Panc1 (cell line): Measurements from ENCODE around the gene LBR.

Experiments
- POLR2AphosphoS5 ChIP-seq: IDR thresholded peaks from 2 replicates; pipeline ENCODE4 v1.6.1; 2012; ENCODE audit warnings: mild to moderate bottlenecking, low read depth, low read length, moderate library complexity
- SIN3A ChIP-seq: IDR thresholded peaks from 2 replicates; pipeline ENCODE4 v1.6.1; 2012; ENCODE audit warnings: low read depth, mild to moderate bottlenecking, low read length, moderate library complexity, borderline replicate concordance; ENCODE audit not compliant: insufficient read depth
- TCF7L2 ChIP-seq: IDR thresholded peaks from 2 replicates; pipeline ENCODE4 v1.6.1; 2011; ENCODE audit warnings: mild to moderate bottlenecking, low read depth, low read length, inconsistent platforms
- TF ChIP-seq, protein P1 (sequence below): fragments of 450-650 bp; IDR thresholded peaks from 2 replicates; pipeline ENCODE4 v1.5.1; 2017; ENCODE audit warnings: mild to moderate bottlenecking
- TF ChIP-seq, protein P2 (sequence below), 2 experiments: IDR thresholded peaks; 2 replicates each; pipeline ENCODE4 v1.6.1; 2011 to 2012; ENCODE audit warnings: low read depth in 2 of 2, control low read depth in 1 of 2, low read length in 1 of 2, mild to moderate bottlenecking in 1 of 2, moderate library complexity in 1 of 2; ENCODE audit not compliant: insufficient read depth in 1 of 2

DNA sequence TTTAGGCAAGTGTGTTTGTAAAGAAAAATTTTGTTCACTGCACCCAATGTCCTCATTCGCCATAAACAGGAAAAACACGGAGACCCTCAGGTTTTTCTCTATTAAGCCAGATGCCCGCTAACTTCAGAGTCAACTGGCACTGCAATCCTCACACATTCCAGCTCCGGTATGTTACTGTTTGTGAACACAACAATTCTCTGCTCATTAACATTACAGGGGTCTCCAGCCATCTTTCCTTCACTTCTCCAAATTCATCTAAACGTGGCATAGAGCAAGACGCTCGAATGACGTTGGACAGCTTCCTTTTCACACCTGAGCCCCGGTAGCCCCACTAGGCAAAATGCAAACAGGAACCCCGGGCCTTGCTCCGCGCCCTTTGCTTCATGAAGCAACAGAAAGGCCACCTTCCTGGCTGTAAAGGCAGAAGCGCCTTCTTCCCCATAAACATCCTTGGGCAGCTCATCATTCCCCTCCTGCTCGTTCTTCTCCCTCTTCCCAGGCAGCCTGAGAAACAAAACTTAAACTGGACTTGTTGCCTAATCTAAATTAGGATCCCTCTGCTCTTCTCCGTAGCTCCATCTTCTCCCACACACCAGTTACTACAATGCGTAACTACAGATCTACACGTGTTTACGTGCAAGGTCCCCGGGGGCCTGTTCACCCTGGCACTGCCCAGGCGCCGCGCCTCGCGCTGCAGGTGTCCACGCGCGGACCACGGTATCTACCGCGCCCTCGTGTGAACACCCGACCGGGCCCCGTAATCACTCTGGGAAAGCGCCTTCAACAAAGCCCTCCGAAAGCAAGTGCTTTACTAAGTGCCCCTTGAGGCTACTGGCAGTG, 1.2 kb downstream of the LBR start:
- TF ChIP-seq, protein P1, sequence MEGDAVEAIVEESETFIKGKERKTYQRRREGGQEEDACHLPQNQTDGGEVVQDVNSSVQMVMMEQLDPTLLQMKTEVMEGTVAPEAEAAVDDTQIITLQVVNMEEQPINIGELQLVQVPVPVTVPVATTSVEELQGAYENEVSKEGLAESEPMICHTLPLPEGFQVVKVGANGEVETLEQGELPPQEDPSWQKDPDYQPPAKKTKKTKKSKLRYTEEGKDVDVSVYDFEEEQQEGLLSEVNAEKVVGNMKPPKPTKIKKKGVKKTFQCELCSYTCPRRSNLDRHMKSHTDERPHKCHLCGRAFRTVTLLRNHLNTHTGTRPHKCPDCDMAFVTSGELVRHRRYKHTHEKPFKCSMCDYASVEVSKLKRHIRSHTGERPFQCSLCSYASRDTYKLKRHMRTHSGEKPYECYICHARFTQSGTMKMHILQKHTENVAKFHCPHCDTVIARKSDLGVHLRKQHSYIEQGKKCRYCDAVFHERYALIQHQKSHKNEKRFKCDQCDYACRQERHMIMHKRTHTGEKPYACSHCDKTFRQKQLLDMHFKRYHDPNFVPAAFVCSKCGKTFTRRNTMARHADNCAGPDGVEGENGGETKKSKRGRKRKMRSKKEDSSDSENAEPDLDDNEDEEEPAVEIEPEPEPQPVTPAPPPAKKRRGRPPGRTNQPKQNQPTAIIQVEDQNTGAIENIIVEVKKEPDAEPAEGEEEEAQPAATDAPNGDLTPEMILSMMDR, result no peak
- TF ChIP-seq TCF7L2 (no peak), POLR2AphosphoS5 (no peak), SIN3A (no peak)
- TF ChIP-seq, protein P2, sequence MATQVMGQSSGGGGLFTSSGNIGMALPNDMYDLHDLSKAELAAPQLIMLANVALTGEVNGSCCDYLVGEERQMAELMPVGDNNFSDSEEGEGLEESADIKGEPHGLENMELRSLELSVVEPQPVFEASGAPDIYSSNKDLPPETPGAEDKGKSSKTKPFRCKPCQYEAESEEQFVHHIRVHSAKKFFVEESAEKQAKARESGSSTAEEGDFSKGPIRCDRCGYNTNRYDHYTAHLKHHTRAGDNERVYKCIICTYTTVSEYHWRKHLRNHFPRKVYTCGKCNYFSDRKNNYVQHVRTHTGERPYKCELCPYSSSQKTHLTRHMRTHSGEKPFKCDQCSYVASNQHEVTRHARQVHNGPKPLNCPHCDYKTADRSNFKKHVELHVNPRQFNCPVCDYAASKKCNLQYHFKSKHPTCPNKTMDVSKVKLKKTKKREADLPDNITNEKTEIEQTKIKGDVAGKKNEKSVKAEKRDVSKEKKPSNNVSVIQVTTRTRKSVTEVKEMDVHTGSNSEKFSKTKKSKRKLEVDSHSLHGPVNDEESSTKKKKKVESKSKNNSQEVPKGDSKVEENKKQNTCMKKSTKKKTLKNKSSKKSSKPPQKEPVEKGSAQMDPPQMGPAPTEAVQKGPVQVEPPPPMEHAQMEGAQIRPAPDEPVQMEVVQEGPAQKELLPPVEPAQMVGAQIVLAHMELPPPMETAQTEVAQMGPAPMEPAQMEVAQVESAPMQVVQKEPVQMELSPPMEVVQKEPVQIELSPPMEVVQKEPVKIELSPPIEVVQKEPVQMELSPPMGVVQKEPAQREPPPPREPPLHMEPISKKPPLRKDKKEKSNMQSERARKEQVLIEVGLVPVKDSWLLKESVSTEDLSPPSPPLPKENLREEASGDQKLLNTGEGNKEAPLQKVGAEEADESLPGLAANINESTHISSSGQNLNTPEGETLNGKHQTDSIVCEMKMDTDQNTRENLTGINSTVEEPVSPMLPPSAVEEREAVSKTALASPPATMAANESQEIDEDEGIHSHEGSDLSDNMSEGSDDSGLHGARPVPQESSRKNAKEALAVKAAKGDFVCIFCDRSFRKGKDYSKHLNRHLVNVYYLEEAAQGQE (IDR thresholded peaks at IDR 0.05; ENCODE audit: insufficient read depth in 1 of 2, low read depth in 2 of 2, low read length in 1 of 2), result no peak
